ENCODE measurements around the gene CUBN. TPM values are rescaled to one million over a fixed set of nuclear protein-coding genes. Genes with fewer than 3 reads are reported as not detected.

CUBN gene
- total and polyA plus RNA-seq, 10 of the 15 experiments (the other 5 are each of a cell fraction or from before 2014, with no cell fraction given), result under 0.01 to 0.14 (median 0.02) TPM; not detected in 6

- ChIA-PET CTCF (no interaction called here), RAD21 (ENCODE audit: unreplicated experiment) (no interaction called here), POLR2A (no interaction called here), SMC1A (ENCODE audit: uncharacterized antibody, unreplicated experiment) (no interaction called here)
- intact Hi-C loops (cut with micrococcal nuclease; ENCODE audit: unreplicated experiment) (no loop called here), in situ Hi-C loops (cut with MboI) (no loop called here)
- Histone ChIP-seq H3K36me3 (ENCODE audit: control insufficient read depth in 2 of 2, insufficient read depth in 2 of 2, low read length in 1 of 2) (no peaks in the 10 kb centered on the region), H3K27me3 (replicated peaks in 1 of 2; ENCODE audit: control insufficient read depth in 2 of 2, insufficient read depth in 2 of 2, low read length in 1 of 2) (no peaks in the 10 kb centered on the region), H3K4me1 (ENCODE audit: control insufficient read depth, insufficient read depth, low read length) (no peaks in the 10 kb centered on the region), H3K4me3 (no peak overlapping the region), H2AFZ (ENCODE audit: control insufficient read depth, low read depth, low read length) (no peak overlapping the region), H4K20me1 (ENCODE audit: control insufficient read depth, insufficient read depth) (no peaks in the 10 kb centered on the region), H3K79me2 (ENCODE audit: control insufficient read depth, insufficient read depth, low read length) (no peaks in the 10 kb centered on the region), H3K4me2 (ENCODE audit: control insufficient read depth, insufficient read depth) (no peak overlapping the region), H3K9me3 (replicated peaks; ENCODE audit: control insufficient read depth, insufficient read depth, low read length) (no peaks in the 10 kb centered on the region), H3K27ac (ENCODE audit: control insufficient read depth, insufficient read depth) (no peak overlapping the region), H3K9ac (ENCODE audit: control insufficient read depth, insufficient read depth, low read length) (no peak overlapping the region)
- DNase-seq (ENCODE audit: low read depth, low spot score) (no peak), ATAC-seq (no peak), FAIRE-seq (no peak)
- 22% methylated on average over 4 of the region's 4 CpGs for WGBS (ENCODE audit: insufficient coverage, insufficient replicate concordance, low lambda C conversion rate, missing lambda C conversion rate)
- BruUV-seq (replicated peaks), result no TSS peak
- TF ChIP-seq CUX1 (IDR thresholded peaks at IDR 0.05; ENCODE audit: insufficient replicate concordance, low read depth, low read length) (no peak), SPI1 (IDR thresholded peaks at IDR 0.05; ENCODE audit: borderline replicate concordance, insufficient read depth, low read depth, low read length) (no peak), DPF2 (IDR thresholded peaks at IDR 0.05) (no peak), NFYA (IDR thresholded peaks at IDR 0.05; ENCODE audit: borderline replicate concordance, low read depth, low read length) (no peak), PBX3 (IDR thresholded peaks at IDR 0.05; ENCODE audit: insufficient replicate concordance, low read depth, low read length) (no peak), SKIL (IDR thresholded peaks at IDR 0.05; ENCODE audit: low read depth, poor library complexity, severe bottlenecking) (no peak), SIN3A (IDR thresholded peaks at IDR 0.05; ENCODE audit: low read depth, low read length) (no peak), IRF4 (IDR thresholded peaks at IDR 0.05; ENCODE audit: low read depth, low read length) (no peak), YY1 (IDR thresholded peaks at IDR 0.05; ENCODE audit: low read depth, low read length) (no peak), WRNIP1 (IDR thresholded peaks at IDR 0.05; ENCODE audit: borderline replicate concordance, low read depth, low read length) (no peak), CEBPB (IDR thresholded peaks at IDR 0.05; ENCODE audit: borderline replicate concordance in 1 of 2, low read depth in 2 of 2, low read length in 2 of 2) (no peak), SRF (IDR thresholded peaks at IDR 0.05; ENCODE audit: low read depth in 2 of 2, low read length in 2 of 2) (no peak), STAT3 (IDR thresholded peaks at IDR 0.05; ENCODE audit: low read depth, low read length) (no peak), BCL11A (IDR thresholded peaks at IDR 0.05; ENCODE audit: low read depth, low read length) (no peak), TBL1XR1 (IDR thresholded peaks at IDR 0.05; ENCODE audit: low read depth, low read length) (no peak), PKNOX1 (IDR thresholded peaks at IDR 0.05) (no peak)
Observed at GRCh38 chr10:16929069-16929468, 200.5 kb downstream of the CUBN start.

Data from GM12878 (cell line).